GM18519 (cell line): Measurements from ENCODE around the gene PCNX2.
"Not testable (repeated sequence)": the region's sequence is repeated elsewhere in the genome, so short reads cannot be mapped to it uniquely, and the experiment has no call there.

Experiments used
- ATAC-seq: cut with Tn5 transposase; IDR thresholded peaks from one replicate; pipeline ENCODE4 v1.9.1; 2021; ENCODE audit warnings: mild to moderate bottlenecking, moderate library complexity; ENCODE audit not compliant: unreplicated experiment, low FRiP score

The PCNX2 gene

GRCh38 chr1:233113009-233113879, 182.3 kb downstream of the PCNX2 start:
- ATAC-seq: peak; percentile 67

- ATAC-seq: no peak
These were observed 183.1 kb downstream of the PCNX2 start for GRCh38 chr1:233112186-233113008.

GRCh38 chr1:233111731-233112130, 183.8 kb downstream of the PCNX2 start:
- no peak for ATAC-seq

- ATAC-seq: no peak
These were observed 186.4 kb downstream of the PCNX2 start for GRCh38 chr1:233109096-233109495.

GRCh38 chr1:233107716-233108130, 187.8 kb downstream of the PCNX2 start:
- not testable (repeated sequence) for ATAC-seq

- ATAC-seq: no peak
These were observed 188.3 kb downstream of the PCNX2 start for GRCh38 chr1:233107130-233107660.

- ATAC-seq: no peak
These were observed 190.3 kb downstream of the PCNX2 start for GRCh38 chr1:233105225-233105624.

- no peak for ATAC-seq
These were observed 193.2 kb downstream of the PCNX2 start for GRCh38 chr1:233102341-233102740.

- ATAC-seq: no peak
These were observed 197.5 kb downstream of the PCNX2 start for GRCh38 chr1:233097959-233098580.

GRCh38 chr1:233097546-233097945, 198.0 kb downstream of the PCNX2 start:
- ATAC-seq: no peak

- no peak for ATAC-seq
These were observed 200.8 kb downstream of the PCNX2 start for GRCh38 chr1:233094691-233095090.

- ATAC-seq: no peak
These were observed 201.3 kb downstream of the PCNX2 start for GRCh38 chr1:233094269-233094668.

- ATAC-seq: no peak
These were observed 204.6 kb downstream of the PCNX2 start for GRCh38 chr1:233090746-233091494.

- no peak for ATAC-seq
These were observed 206.3 kb downstream of the PCNX2 start for GRCh38 chr1:233089251-233089650.

- ATAC-seq: no peak
These were observed 206.9 kb downstream of the PCNX2 start for GRCh38 chr1:233088613-233089012.

GRCh38 chr1:233086961-233087881, 208.3 kb downstream of the PCNX2 start:
- no peak for ATAC-seq

GRCh38 chr1:233085566-233085965, 210.0 kb downstream of the PCNX2 start:
- no peak for ATAC-seq

GRCh38 chr1:233082778-233083550, 212.6 kb downstream of the PCNX2 start:
- no peak for ATAC-seq
